ENCODE data around the gene SPACDR. TPM values are rescaled to one million over a fixed set of nuclear protein-coding genes. Genes with fewer than 3 reads are reported as not detected.

Gene SPACDR
- total and polyA plus RNA-seq, 9 of the 15 experiments (the other 6 are each of a cell fraction or from before 2014, with no cell fraction given): 0.07 to 0.55 (median 0.14) TPM; not detected in 1

- TF ChIP-seq ZBTB49 (CRISPR knock-in tag; IDR thresholded peaks at IDR 0.05; ENCODE audit: borderline replicate concordance) (peak; percentile 93; the same call in 1 of the 2 replicates), E2F6 (IDR thresholded peaks at IDR 0.05; ENCODE audit: borderline replicate concordance in 1 of 2, extremely low read depth in 1 of 2, insufficient read depth in 1 of 2, insufficient read length in 1 of 2, low read depth in 1 of 2, low read length in 1 of 2, poor library complexity in 1 of 2, severe bottlenecking in 1 of 2) (peak; percentile 100), MEF2D (tag; conservative IDR thresholded peaks at IDR 0.05; ENCODE audit: low read depth) (peak; percentile 50; the same call in 1 of the 2 replicates), ETS1 (conservative IDR thresholded peaks at IDR 0.05; ENCODE audit: control insufficient read depth, low read depth, low read length) (peak; percentile 26), BRD9 (IDR thresholded peaks at IDR 0.05; ENCODE audit: low read depth, partially characterized antibody) (peak; percentile 96), ATF4 (CRISPR knock-in tag; IDR thresholded peaks at IDR 0.05) (peak; percentile 78; the same call in 1 of the 2 replicates), ZNF184 (CRISPR knock-in tag; IDR thresholded peaks at IDR 0.05) (no peak), AFF1 (IDR thresholded peaks at IDR 0.05; ENCODE audit: low read depth in 1 of 2, partially characterized antibody in 2 of 2) (peak; percentile 90 to 91), EWSR1 (IDR thresholded peaks at IDR 0.05; ENCODE audit: borderline replicate concordance, low read depth, partially characterized antibody) (no peak), MECOM (CRISPR knock-in tag; IDR thresholded peaks at IDR 0.05) (peak; percentile 40; the same call in 1 of the 2 replicates), RB1 (IDR thresholded peaks at IDR 0.05; ENCODE audit: low read depth) (peak; percentile 97), ESRRB (CRISPR knock-in tag; IDR thresholded peaks at IDR 0.05; ENCODE audit: borderline replicate concordance) (no peak), BCOR (IDR thresholded peaks at IDR 0.05) (peak; percentile 85), HEY1 (CRISPR knock-in tag; IDR thresholded peaks at IDR 0.05; ENCODE audit: borderline replicate concordance) (no peak), ZNF699 (CRISPR knock-in tag; IDR thresholded peaks at IDR 0.05; ENCODE audit: insufficient replicate concordance) (no peak), EZH2 (IDR thresholded peaks at IDR 0.05; ENCODE audit: borderline replicate concordance, low read depth, low read length) (no peak)
Observed at GRCh38 chr7:100428199-100428966, 35.7 kb downstream of the SPACDR start, which contains the start of gene ZCWPW1 (continued).

Data from K562 (cell line).